ENCODE data around the gene GNA14.

Gene GNA14

GRCh38 chr9:77677397-77677796 is 29.3 kb upstream of the GNA14 start:
- Histone ChIP-seq H3K36me3 (ENCODE audit: control insufficient read depth in 2 of 2, insufficient read depth in 1 of 2, low read length in 2 of 2) (no peaks in the 10 kb centered on the region), H3K27ac (ENCODE audit: extremely low read depth, low read depth, low read length) (no peak overlapping the region), H3K9me3 (ENCODE audit: control insufficient read depth, insufficient read depth, low read depth, low read length) (no peaks in the 10 kb centered on the region), H3K4me1 (ENCODE audit: control insufficient read depth, insufficient read depth, low read length) (no peaks in the 10 kb centered on the region), H3K4me3 (ENCODE audit: low read depth, low read length) (no peak overlapping the region)
- CTCF ChIA-PET = no interaction called here
- TF ChIP-seq YY1 (tag by site-specific recombination; IDR thresholded peaks at IDR 0.05) = no peak
- no peak for TF ChIP-seq SALL2 (tag by site-specific recombination; IDR thresholded peaks at IDR 0.05; ENCODE audit: borderline replicate concordance)
- TF ChIP-seq ZNF2 (tag by site-specific recombination; IDR thresholded peaks at IDR 0.05) = no peak
- POLR2A ChIA-PET = no interaction called here

GRCh38 chr9:77673941-77674791 is 26.0 kb upstream of the GNA14 start:
- CTCF ChIA-PET = interaction anchor here (0.5 to 1.1 kb wide), 3 partner anchors 52 to 241 kb away, joined by 3 read pairs; no protein-coding TSS in a partner anchor
- no peaks in the 10 kb centered on the region for H3K4me1 ChIP-seq (ENCODE audit: control insufficient read depth, insufficient read depth, low read length)
- H3K36me3 ChIP-seq (ENCODE audit: control insufficient read depth in 2 of 2, insufficient read depth in 1 of 2, low read length in 2 of 2) = no peaks in the 10 kb centered on the region
- TF ChIP-seq ZNF621 (tag by site-specific recombination; IDR thresholded peaks at IDR 0.05) (no peak), ZNF2 (tag by site-specific recombination; IDR thresholded peaks at IDR 0.05) (no peak), TSHZ1 (tag by site-specific recombination; IDR thresholded peaks at IDR 0.05; ENCODE audit: borderline replicate concordance) (no peak), ZNF596 (tag by site-specific recombination; IDR thresholded peaks at IDR 0.05) (no peak), REST (tag by site-specific recombination; IDR thresholded peaks at IDR 0.05) (no peak), ZNF521 (tag by site-specific recombination; IDR thresholded peaks at IDR 0.05) (no peak), ZNF19 (tag by site-specific recombination; IDR thresholded peaks at IDR 0.05; ENCODE audit: low read depth) (no peak), ZFP37 (tag by site-specific recombination; IDR thresholded peaks at IDR 0.05) (no peak), ZNF623 (tag by site-specific recombination; IDR thresholded peaks at IDR 0.05) (no peak), ZNF10 (tag by site-specific recombination; IDR thresholded peaks at IDR 0.05) (no peak), ZNF747 (tag by site-specific recombination; IDR thresholded peaks at IDR 0.05) (no peak), ELK4 (IDR thresholded peaks at IDR 0.05; ENCODE audit: borderline replicate concordance, low read depth, low read length) (no peak), ATF2 (tag by site-specific recombination; IDR thresholded peaks at IDR 0.05; ENCODE audit: low read depth) (no peak), SALL2 (tag by site-specific recombination; IDR thresholded peaks at IDR 0.05; ENCODE audit: borderline replicate concordance) (no peak), ZNF48 (tag by site-specific recombination; IDR thresholded peaks at IDR 0.05) (no peak), HIC1 (tag by site-specific recombination; IDR thresholded peaks at IDR 0.05) (no peak), ZNF350 (tag by site-specific recombination; IDR thresholded peaks at IDR 0.05) (no peak), KLF9 (tag by site-specific recombination; IDR thresholded peaks at IDR 0.05; ENCODE audit: low read depth) (no peak), ZNF549 (tag by site-specific recombination; IDR thresholded peaks at IDR 0.05) (no peak), GLI2 (tag by site-specific recombination; IDR thresholded peaks at IDR 0.05; ENCODE audit: borderline replicate concordance, low read depth) (no peak)
- H3K4me3 ChIP-seq (ENCODE audit: low read depth, low read length) = no peak overlapping the region
- H3K27ac ChIP-seq (ENCODE audit: extremely low read depth, low read depth, low read length) = no peak overlapping the region
- POLR2A ChIA-PET = no interaction called here
- H3K9me3 ChIP-seq (ENCODE audit: control insufficient read depth, insufficient read depth, low read depth, low read length) = no peaks in the 10 kb centered on the region
